GM23338 (cell line): Measurements from ENCODE around the gene ZNF490. TPM values are rescaled to one million over a fixed set of nuclear protein-coding genes. Genes with fewer than 3 reads are reported as not detected.

Experiments
- EZH2 ChIP-seq: fragments of 200-600 bp; sonication (generic); IDR thresholded peaks from one replicate; pipeline ENCODE4 v1.8.0; 2017; ENCODE audit warnings: antibody characterized with exemption, mild to moderate bottlenecking, low read depth; ENCODE audit not compliant: unreplicated experiment
- EZH2phosphoT487 ChIP-seq: fragments of 200-600 bp; sonication (generic); IDR thresholded peaks from one replicate; pipeline ENCODE4 v1.8.1; 2018; ENCODE audit warnings: antibody characterized with exemption; ENCODE audit not compliant: unreplicated experiment
- JUNB ChIP-seq: IDR thresholded peaks from one replicate; pipeline ENCODE4 v1.6.1; 2016; ENCODE audit warnings: antibody characterized with exemption; ENCODE audit not compliant: unreplicated experiment
- POLR2AphosphoS5 ChIP-seq: IDR thresholded peaks from 2 replicates; pipeline ENCODE4 v1.6.1; 2016; ENCODE audit warnings: antibody characterized with exemption, low read depth
- polyA plus RNA-seq: library from polyadenylated mRNA; unstranded; fragments of >200 nt; fragmentation: Nextera tagmentation; extraction: Ambion mirVana; gene quantifications from 2 replicates; pipeline ENCODE4 v1.2.1, GENCODE V29; 2016
- total RNA-seq: library from RNA; depleted of rRNA; stranded (reverse); fragments of >200 nt; shearing (Covaris generic); gene quantifications from 2 replicates; pipeline ENCODE4 v1.2.3, GENCODE V29; 2014; rRNA removed
- TF ChIP-seq, protein P1 (sequence below): IDR thresholded peaks from 2 replicates; pipeline ENCODE4 v1.6.1; 2016; ENCODE audit warnings: antibody characterized with exemption
- TF ChIP-seq, protein P2 (sequence below): IDR thresholded peaks from one replicate; pipeline ENCODE4 v1.6.1; 2018; ENCODE audit warnings: antibody characterized with exemption; ENCODE audit not compliant: unreplicated experiment
- TF ChIP-seq, protein P3 (sequence below), 2 experiments: fragments of 200-600 bp in 1 of 2; sonication (generic) in 1 of 2; conservative IDR thresholded peaks; 2 replicates each; pipeline versions ENCODE4 v1.5.1 to v1.6.1; 2016 to 2017; ENCODE audit warnings: antibody characterized with exemption in 2 of 2, low read depth in 2 of 2, mild to moderate bottlenecking in 2 of 2, moderate library complexity in 1 of 2

Gene ZNF490
- total and polyA plus RNA-seq, 2 experiments from 2014 or later: 1.4 to 7.3 TPM

DNA sequence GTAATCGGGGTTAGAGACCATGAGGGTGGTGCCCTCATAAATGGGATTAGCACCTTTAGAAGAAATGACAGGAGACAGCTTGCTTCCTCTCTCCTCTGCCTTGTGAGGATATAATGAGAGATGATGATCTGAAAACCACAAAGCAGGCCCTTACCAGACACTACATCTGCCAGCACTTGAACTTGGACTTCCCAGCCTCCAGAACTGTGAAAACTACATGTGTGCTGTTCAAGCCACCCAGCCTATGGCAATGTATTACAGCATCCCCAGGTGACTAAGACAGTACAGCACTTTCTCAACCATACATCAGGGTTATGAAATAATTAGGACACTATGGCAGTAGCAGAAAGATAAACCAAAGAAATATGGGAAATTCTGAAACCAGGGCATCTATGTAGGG is 66.8 kb downstream of the ZNF490 start (continued):
- TF ChIP-seq JUNB: no peak
- no peak for TF ChIP-seq EZH2
- no peak for TF ChIP-seq POLR2AphosphoS5
- TF ChIP-seq EZH2phosphoT487: no peak
- TF ChIP-seq, protein P1, sequence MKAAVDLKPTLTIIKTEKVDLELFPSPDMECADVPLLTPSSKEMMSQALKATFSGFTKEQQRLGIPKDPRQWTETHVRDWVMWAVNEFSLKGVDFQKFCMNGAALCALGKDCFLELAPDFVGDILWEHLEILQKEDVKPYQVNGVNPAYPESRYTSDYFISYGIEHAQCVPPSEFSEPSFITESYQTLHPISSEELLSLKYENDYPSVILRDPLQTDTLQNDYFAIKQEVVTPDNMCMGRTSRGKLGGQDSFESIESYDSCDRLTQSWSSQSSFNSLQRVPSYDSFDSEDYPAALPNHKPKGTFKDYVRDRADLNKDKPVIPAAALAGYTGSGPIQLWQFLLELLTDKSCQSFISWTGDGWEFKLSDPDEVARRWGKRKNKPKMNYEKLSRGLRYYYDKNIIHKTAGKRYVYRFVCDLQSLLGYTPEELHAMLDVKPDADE: no peak
- TF ChIP-seq, protein P2, sequence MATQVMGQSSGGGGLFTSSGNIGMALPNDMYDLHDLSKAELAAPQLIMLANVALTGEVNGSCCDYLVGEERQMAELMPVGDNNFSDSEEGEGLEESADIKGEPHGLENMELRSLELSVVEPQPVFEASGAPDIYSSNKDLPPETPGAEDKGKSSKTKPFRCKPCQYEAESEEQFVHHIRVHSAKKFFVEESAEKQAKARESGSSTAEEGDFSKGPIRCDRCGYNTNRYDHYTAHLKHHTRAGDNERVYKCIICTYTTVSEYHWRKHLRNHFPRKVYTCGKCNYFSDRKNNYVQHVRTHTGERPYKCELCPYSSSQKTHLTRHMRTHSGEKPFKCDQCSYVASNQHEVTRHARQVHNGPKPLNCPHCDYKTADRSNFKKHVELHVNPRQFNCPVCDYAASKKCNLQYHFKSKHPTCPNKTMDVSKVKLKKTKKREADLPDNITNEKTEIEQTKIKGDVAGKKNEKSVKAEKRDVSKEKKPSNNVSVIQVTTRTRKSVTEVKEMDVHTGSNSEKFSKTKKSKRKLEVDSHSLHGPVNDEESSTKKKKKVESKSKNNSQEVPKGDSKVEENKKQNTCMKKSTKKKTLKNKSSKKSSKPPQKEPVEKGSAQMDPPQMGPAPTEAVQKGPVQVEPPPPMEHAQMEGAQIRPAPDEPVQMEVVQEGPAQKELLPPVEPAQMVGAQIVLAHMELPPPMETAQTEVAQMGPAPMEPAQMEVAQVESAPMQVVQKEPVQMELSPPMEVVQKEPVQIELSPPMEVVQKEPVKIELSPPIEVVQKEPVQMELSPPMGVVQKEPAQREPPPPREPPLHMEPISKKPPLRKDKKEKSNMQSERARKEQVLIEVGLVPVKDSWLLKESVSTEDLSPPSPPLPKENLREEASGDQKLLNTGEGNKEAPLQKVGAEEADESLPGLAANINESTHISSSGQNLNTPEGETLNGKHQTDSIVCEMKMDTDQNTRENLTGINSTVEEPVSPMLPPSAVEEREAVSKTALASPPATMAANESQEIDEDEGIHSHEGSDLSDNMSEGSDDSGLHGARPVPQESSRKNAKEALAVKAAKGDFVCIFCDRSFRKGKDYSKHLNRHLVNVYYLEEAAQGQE: no peak
- TF ChIP-seq, protein P3, sequence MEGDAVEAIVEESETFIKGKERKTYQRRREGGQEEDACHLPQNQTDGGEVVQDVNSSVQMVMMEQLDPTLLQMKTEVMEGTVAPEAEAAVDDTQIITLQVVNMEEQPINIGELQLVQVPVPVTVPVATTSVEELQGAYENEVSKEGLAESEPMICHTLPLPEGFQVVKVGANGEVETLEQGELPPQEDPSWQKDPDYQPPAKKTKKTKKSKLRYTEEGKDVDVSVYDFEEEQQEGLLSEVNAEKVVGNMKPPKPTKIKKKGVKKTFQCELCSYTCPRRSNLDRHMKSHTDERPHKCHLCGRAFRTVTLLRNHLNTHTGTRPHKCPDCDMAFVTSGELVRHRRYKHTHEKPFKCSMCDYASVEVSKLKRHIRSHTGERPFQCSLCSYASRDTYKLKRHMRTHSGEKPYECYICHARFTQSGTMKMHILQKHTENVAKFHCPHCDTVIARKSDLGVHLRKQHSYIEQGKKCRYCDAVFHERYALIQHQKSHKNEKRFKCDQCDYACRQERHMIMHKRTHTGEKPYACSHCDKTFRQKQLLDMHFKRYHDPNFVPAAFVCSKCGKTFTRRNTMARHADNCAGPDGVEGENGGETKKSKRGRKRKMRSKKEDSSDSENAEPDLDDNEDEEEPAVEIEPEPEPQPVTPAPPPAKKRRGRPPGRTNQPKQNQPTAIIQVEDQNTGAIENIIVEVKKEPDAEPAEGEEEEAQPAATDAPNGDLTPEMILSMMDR (conservative IDR thresholded peaks at IDR 0.05; ENCODE audit: low read depth in 2 of 2): no peak

Other genes with a start within 250 kb of the ZNF490 start
- 1.0 and 3.6 TPM in 2 replicates for gene ZNF442, start 245.1 kb downstream of the ZNF490 start, total RNA-seq
- 0.71 and 1.2 TPM in 2 replicates for gene ZNF442, start 245.1 kb downstream of the ZNF490 start, polyA plus RNA-seq
- gene ZNF799, start 209.5 kb downstream of the ZNF490 start, total RNA-seq: 5.3 and 5.7 TPM in 2 replicates
- 3.7 and 4.1 TPM in 2 replicates for gene ZNF799, start 209.5 kb downstream of the ZNF490 start, polyA plus RNA-seq
- gene ZNF443, start 169.8 kb downstream of the ZNF490 start, total RNA-seq: 9.6 and 10.0 TPM in 2 replicates
- gene ZNF443, start 169.8 kb downstream of the ZNF490 start, polyA plus RNA-seq: 4.3 and 5.4 TPM in 2 replicates
- 1.8 and 2.7 TPM in 2 replicates for gene ZNF709, start 126.0 kb downstream of the ZNF490 start, total RNA-seq
- gene ZNF709, start 126.0 kb downstream of the ZNF490 start, polyA plus RNA-seq: 0.82 and 0.94 TPM in 2 replicates
- 8.6 and 8.9 TPM in 2 replicates for gene ZNF564, start 59.3 kb downstream of the ZNF490 start, total RNA-seq
- 5.8 and 7.1 TPM in 2 replicates for gene ZNF564, start 59.3 kb downstream of the ZNF490 start, polyA plus RNA-seq
- 15.3 TPM in 2 replicates for gene ZNF791, start 107 bp upstream of the ZNF490 start, total RNA-seq
- gene ZNF791, start 107 bp upstream of the ZNF490 start, polyA plus RNA-seq: 9.8 and 12.2 TPM in 2 replicates
- 60.8 and 73.8 TPM in 2 replicates for gene MAN2B1, start 55.9 kb upstream of the ZNF490 start, total RNA-seq
- 33.2 and 39.2 TPM in 2 replicates for gene MAN2B1, start 55.9 kb upstream of the ZNF490 start, polyA plus RNA-seq
- gene WDR83, start 56.0 kb upstream of the ZNF490 start, total RNA-seq: 12.5 and 31.6 TPM in 2 replicates
- gene WDR83, start 56.0 kb upstream of the ZNF490 start, polyA plus RNA-seq: 18.5 and 18.6 TPM in 2 replicates
- 126 and 141 TPM in 2 replicates for gene DHPS, start 71.1 kb upstream of the ZNF490 start, total RNA-seq
- 85.4 and 107 TPM in 2 replicates for gene DHPS, start 71.1 kb upstream of the ZNF490 start, polyA plus RNA-seq
- gene GNG14, start 77.2 kb upstream of the ZNF490 start, total RNA-seq: not detected in 2 replicates
- not detected in 2 replicates for gene GNG14, start 77.2 kb upstream of the ZNF490 start, polyA plus RNA-seq
- 12.3 and 19.4 TPM in 2 replicates for gene FBXW9, start 85.8 kb upstream of the ZNF490 start, total RNA-seq
- 6.6 and 8.2 TPM in 2 replicates for gene FBXW9, start 85.8 kb upstream of the ZNF490 start, polyA plus RNA-seq
- 83.0 and 85.9 TPM in 2 replicates for gene TNPO2, start 113.1 kb upstream of the ZNF490 start, total RNA-seq
- 35.8 and 37.1 TPM in 2 replicates for gene TNPO2, start 113.1 kb upstream of the ZNF490 start, polyA plus RNA-seq
- gene TRIR, start 123.9 kb upstream of the ZNF490 start, total RNA-seq: 170 and 171 TPM in 2 replicates
- 254 and 257 TPM in 2 replicates for gene TRIR, start 123.9 kb upstream of the ZNF490 start, polyA plus RNA-seq
- 75.3 and 109 TPM in 2 replicates for gene GET3, start 126.7 kb upstream of the ZNF490 start, total RNA-seq
- gene GET3, start 126.7 kb upstream of the ZNF490 start, polyA plus RNA-seq: 89.5 and 90.4 TPM in 2 replicates
- 7.5 and 10.4 TPM in 2 replicates for gene BEST2, start 141.0 kb upstream of the ZNF490 start, total RNA-seq
- gene BEST2, start 141.0 kb upstream of the ZNF490 start, polyA plus RNA-seq: 1.2 and 1.3 TPM in 2 replicates
- gene HOOK2, start 164.7 kb upstream of the ZNF490 start, total RNA-seq: 85.3 and 86.4 TPM in 2 replicates
- 46.9 and 56.9 TPM in 2 replicates for gene HOOK2, start 164.7 kb upstream of the ZNF490 start, polyA plus RNA-seq
- 16.0 and 20.2 TPM in 2 replicates for gene JUNB, start 180.7 kb upstream of the ZNF490 start, total RNA-seq
- 7.7 and 7.8 TPM in 2 replicates for gene JUNB, start 180.7 kb upstream of the ZNF490 start, polyA plus RNA-seq
- 465 and 486 TPM in 2 replicates for gene PRDX2, start 191.0 kb upstream of the ZNF490 start, total RNA-seq
- gene PRDX2, start 191.0 kb upstream of the ZNF490 start, polyA plus RNA-seq: 314 and 346 TPM in 2 replicates
- 0.38 TPM in 1 of 2 replicates, not detected in the other for gene THSD8, start 191.3 kb upstream of the ZNF490 start, total RNA-seq
- 38.5 and 42.2 TPM in 2 replicates for gene THSD8, start 191.3 kb upstream of the ZNF490 start, polyA plus RNA-seq
- gene RNASEH2A, start 195.8 kb upstream of the ZNF490 start, total RNA-seq: 62.6 and 68.2 TPM in 2 replicates
- gene RNASEH2A, start 195.8 kb upstream of the ZNF490 start, polyA plus RNA-seq: 39.4 and 40.5 TPM in 2 replicates
- gene RTBDN, start 223.8 kb upstream of the ZNF490 start, total RNA-seq: 3.3 and 4.1 TPM in 2 replicates
- 4.4 and 4.6 TPM in 2 replicates for gene RTBDN, start 223.8 kb upstream of the ZNF490 start, polyA plus RNA-seq
- gene MAST1, start 227.7 kb upstream of the ZNF490 start, total RNA-seq: 13.4 and 19.9 TPM in 2 replicates
- gene MAST1, start 227.7 kb upstream of the ZNF490 start, polyA plus RNA-seq: 8.9 and 13.9 TPM in 2 replicates